Measurements from ENCODE around the gene ZNF532. TPM values are rescaled to one million over a fixed set of nuclear protein-coding genes. Genes with fewer than 3 reads are reported as not detected.

Gene ZNF532
- total RNA-seq, 1 donor: 49.6 TPM

DNA sequence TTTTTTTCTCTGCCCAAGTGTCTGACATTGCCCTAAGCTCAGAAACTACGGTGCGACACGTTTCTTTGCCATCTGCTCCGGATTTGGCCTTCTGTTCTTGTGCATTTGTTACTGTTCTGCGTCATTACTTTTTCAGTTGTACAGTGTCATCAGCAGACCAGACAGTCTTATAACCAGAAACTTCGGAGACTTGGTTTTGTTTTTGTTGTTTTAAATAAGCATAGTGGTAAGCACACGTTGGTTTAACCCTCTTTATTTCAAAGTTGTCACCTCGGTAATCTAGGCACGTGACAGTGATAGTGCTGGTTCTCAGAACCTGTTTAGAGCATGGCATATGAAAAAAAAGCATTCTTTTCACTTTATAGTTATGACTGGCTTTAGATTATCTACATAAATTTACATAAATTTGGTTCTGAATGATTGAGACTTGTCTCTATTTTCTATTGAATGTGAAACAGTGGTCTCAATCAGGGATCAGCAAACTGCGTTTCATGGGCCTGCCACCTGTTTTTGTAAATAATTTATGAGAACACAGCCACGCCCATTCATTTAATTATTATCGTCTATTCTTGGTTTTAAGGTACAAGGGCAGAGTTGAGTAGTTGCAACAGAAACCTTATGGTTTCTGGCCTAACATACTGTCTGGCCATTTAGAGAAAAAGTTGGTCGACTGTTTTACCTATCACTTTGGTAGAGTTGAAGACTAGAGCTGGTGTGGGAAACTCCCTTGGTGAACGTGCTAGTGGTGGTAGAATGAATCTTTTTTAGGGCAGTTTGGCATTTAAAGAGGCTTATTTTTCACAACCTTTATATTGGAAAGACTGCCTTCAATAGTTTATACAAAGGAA, 106.5 kb downstream of the ZNF532 start:
- Histone ChIP-seq H3K27ac (ENCODE audit: low read depth, low read length) (no peak overlapping the region), H3K79me2 (ENCODE audit: insufficient read depth, low read length) (peaks cover 4% of the 10 kb centered on the region), H3K4me2 (ENCODE audit: insufficient read depth, low read length) (no peak overlapping the region), H2AFZ (ENCODE audit: low read length) (no peak overlapping the region), H3K4me1 (ENCODE audit: insufficient read depth, low read length) (no peaks in the 10 kb centered on the region), H4K20me1 (ENCODE audit: insufficient read depth, low read length) (no peaks in the 10 kb centered on the region), H3K9me3 (ENCODE audit: low read depth, low read length) (no peaks in the 10 kb centered on the region), H3K27me3 (ENCODE audit: insufficient read depth, low read length) (no peaks in the 10 kb centered on the region), H3K36me3 (ENCODE audit: insufficient read depth, low read length) (no peaks in the 10 kb centered on the region), H3K4me3 (ENCODE audit: insufficient read depth, low read length) (no peak overlapping the region)
- DNase-seq (ENCODE audit: insufficient read length, low spot score, missing footprints): no peak
- TF ChIP-seq, protein P1, sequence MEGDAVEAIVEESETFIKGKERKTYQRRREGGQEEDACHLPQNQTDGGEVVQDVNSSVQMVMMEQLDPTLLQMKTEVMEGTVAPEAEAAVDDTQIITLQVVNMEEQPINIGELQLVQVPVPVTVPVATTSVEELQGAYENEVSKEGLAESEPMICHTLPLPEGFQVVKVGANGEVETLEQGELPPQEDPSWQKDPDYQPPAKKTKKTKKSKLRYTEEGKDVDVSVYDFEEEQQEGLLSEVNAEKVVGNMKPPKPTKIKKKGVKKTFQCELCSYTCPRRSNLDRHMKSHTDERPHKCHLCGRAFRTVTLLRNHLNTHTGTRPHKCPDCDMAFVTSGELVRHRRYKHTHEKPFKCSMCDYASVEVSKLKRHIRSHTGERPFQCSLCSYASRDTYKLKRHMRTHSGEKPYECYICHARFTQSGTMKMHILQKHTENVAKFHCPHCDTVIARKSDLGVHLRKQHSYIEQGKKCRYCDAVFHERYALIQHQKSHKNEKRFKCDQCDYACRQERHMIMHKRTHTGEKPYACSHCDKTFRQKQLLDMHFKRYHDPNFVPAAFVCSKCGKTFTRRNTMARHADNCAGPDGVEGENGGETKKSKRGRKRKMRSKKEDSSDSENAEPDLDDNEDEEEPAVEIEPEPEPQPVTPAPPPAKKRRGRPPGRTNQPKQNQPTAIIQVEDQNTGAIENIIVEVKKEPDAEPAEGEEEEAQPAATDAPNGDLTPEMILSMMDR (IDR thresholded peaks at IDR 0.05; ENCODE audit: extremely low read depth, low read depth, low read length): no peak

DNA sequence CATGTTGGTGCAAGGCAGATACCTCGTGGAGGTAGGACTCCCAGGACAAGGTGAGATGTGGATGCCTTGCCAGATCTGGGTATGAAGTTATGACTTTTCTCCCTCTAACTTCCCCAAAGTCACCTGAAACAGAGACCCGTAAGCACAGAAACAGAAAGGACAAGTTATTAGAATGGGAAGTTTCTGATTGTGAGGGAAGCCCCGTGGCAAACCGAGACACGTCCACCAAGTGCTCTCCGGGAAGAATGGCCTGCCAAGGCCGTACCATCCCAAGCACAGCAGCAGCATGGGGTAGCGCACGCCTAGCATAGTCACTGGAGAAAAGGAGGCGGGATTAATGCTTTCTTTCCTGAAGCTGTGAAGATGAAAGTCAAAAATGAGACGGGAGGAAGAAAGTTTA, 110.6 kb downstream of the ZNF532 start:
- no peaks in the 10 kb centered on the region for H3K4me1 ChIP-seq (ENCODE audit: insufficient read depth, low read length)
- H3K4me3 ChIP-seq (ENCODE audit: insufficient read depth, low read length): no peak overlapping the region
- no peaks in the 10 kb centered on the region for H3K27me3 ChIP-seq (ENCODE audit: insufficient read depth, low read length)
- no peak overlapping the region for H3K27ac ChIP-seq (ENCODE audit: low read depth, low read length)
- no peak overlapping the region for H2AFZ ChIP-seq (ENCODE audit: low read length)
- H3K36me3 ChIP-seq (ENCODE audit: insufficient read depth, low read length): peaks cover 14% of the 10 kb centered on the region
- no peaks in the 10 kb centered on the region for H3K9me3 ChIP-seq (ENCODE audit: low read depth, low read length)
- H4K20me1 ChIP-seq (ENCODE audit: insufficient read depth, low read length): no peaks in the 10 kb centered on the region
- DNase-seq (ENCODE audit: insufficient read length, low spot score, missing footprints): no peak
- TF ChIP-seq, protein P1 (IDR thresholded peaks at IDR 0.05; ENCODE audit: extremely low read depth, low read depth, low read length): no peak
- no peak overlapping the region for H3K4me2 ChIP-seq (ENCODE audit: insufficient read depth, low read length)
- H3K79me2 ChIP-seq (ENCODE audit: insufficient read depth, low read length): peaks cover 4% of the 10 kb centered on the region

DNA sequence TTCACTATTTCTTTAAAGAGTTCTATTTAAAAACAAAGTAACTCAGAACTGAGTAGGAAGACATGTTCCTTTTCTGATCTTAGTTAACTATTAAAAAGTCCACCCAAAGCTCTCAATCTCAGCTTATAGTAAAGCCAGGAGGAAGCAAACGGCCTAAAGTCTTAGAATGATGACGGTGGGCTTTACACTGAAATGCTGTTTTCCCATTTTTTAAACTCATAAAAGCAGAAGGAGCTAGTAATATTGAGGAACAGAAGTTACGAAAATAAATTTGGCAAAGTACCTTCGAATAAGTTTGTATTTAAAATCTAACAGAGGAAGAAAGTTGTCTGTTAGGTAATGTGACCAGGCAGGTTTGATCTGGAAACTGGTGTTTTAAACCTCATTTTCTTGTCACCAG, 111.1 kb downstream of the ZNF532 start:
- TF ChIP-seq, protein P1 (IDR thresholded peaks at IDR 0.05; ENCODE audit: extremely low read depth, low read depth, low read length): no peak
- Histone ChIP-seq H3K27ac (ENCODE audit: low read depth, low read length) (no peak overlapping the region), H4K20me1 (ENCODE audit: insufficient read depth, low read length) (no peaks in the 10 kb centered on the region), H3K4me3 (ENCODE audit: insufficient read depth, low read length) (no peak overlapping the region), H3K27me3 (ENCODE audit: insufficient read depth, low read length) (no peaks in the 10 kb centered on the region), H3K79me2 (ENCODE audit: insufficient read depth, low read length) (peaks cover 2% of the 10 kb centered on the region), H3K4me1 (ENCODE audit: insufficient read depth, low read length) (no peaks in the 10 kb centered on the region), H3K9me3 (ENCODE audit: low read depth, low read length) (no peaks in the 10 kb centered on the region), H3K36me3 (ENCODE audit: insufficient read depth, low read length) (peaks cover 19% of the 10 kb centered on the region), H2AFZ (ENCODE audit: low read length) (no peak overlapping the region), H3K4me2 (ENCODE audit: insufficient read depth, low read length) (no peak overlapping the region)
- no peak for DNase-seq (ENCODE audit: insufficient read length, low spot score, missing footprints)

DNA sequence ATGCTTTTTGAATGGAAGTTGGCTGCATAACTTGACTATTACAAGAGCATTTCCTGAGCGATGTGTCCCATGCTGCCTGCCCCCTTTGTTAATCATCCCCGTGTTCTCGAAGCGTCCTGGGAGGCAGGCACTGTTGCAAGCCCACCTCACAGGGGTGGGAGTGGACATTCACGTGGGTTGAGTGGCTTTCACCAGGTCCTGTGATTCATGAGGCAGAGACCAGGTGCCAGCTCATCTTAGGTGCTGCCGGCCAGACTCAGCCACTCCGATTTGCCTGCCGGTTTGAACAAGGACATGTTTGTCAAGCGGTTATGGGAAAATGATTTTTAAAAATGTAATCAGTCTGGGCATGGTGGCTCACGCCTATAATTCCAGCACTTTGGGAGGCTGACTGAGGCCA, 112.5 kb downstream of the ZNF532 start:
- Histone ChIP-seq H2AFZ (ENCODE audit: low read length) (no peak overlapping the region), H3K4me2 (ENCODE audit: insufficient read depth, low read length) (no peak overlapping the region), H4K20me1 (ENCODE audit: insufficient read depth, low read length) (no peaks in the 10 kb centered on the region), H3K4me3 (ENCODE audit: insufficient read depth, low read length) (no peak overlapping the region), H3K36me3 (ENCODE audit: insufficient read depth, low read length) (peaks cover 27% of the 10 kb centered on the region), H3K27me3 (ENCODE audit: insufficient read depth, low read length) (no peaks in the 10 kb centered on the region), H3K4me1 (ENCODE audit: insufficient read depth, low read length) (no peaks in the 10 kb centered on the region), H3K79me2 (ENCODE audit: insufficient read depth, low read length) (no peaks in the 10 kb centered on the region), H3K27ac (ENCODE audit: low read depth, low read length) (no peak overlapping the region), H3K9me3 (ENCODE audit: low read depth, low read length) (no peaks in the 10 kb centered on the region)
- TF ChIP-seq, protein P1 (IDR thresholded peaks at IDR 0.05; ENCODE audit: extremely low read depth, low read depth, low read length): no peak
- no peak for DNase-seq (ENCODE audit: insufficient read length, low spot score, missing footprints)

All from osteoblast (primary cell).